Effector CD4-positive, alpha-beta T cell (primary cell): ENCODE results near the gene SYT8.
"Not testable (repeated sequence)": the region's sequence is repeated elsewhere in the genome, so short reads cannot be mapped to it uniquely, and the experiment has no call there.

Source experiments
- DNase-seq: peaks from one replicate; pipeline ENCODE4 v3.0.0-alpha.2; 2020

The SYT8 gene

GRCh38 chr11:1862588-1863351, 28.0 kb downstream of the SYT8 start:
- DNase-seq, result no peak

- DNase-seq, result no peak
These were observed 28.8 kb downstream of the SYT8 start for GRCh38 chr11:1863352-1864216.

- DNase-seq, result no peak
These were observed 29.4 kb downstream of the SYT8 start for GRCh38 chr11:1864231-1864630.

- no peak for DNase-seq
These were observed 30.3 kb downstream of the SYT8 start for GRCh38 chr11:1864831-1865665.

- no peak for DNase-seq
These were observed 31.4 kb downstream of the SYT8 start for GRCh38 chr11:1866226-1866625.

- DNase-seq, result no peak
These were observed 32.0 kb downstream of the SYT8 start for GRCh38 chr11:1866776-1867175.

- DNase-seq, result no peak
These were observed 32.6 kb downstream of the SYT8 start for GRCh38 chr11:1867381-1867780.

GRCh38 chr11:1868056-1868635, 33.4 kb downstream of the SYT8 start:
- no peak for DNase-seq

GRCh38 chr11:1868636-1869291, 34.0 kb downstream of the SYT8 start:
- no peak for DNase-seq

- no peak for DNase-seq
These were observed 34.9 kb downstream of the SYT8 start for GRCh38 chr11:1869427-1870325.

GRCh38 chr11:1870326-1870696, 35.5 kb downstream of the SYT8 start:
- DNase-seq, result no peak

- DNase-seq, result no peak
These were observed 36.1 kb downstream of the SYT8 start for GRCh38 chr11:1870721-1871466.

GRCh38 chr11:1871531-1871930, 36.7 kb downstream of the SYT8 start:
- DNase-seq, result no peak

- DNase-seq, result no peak
These were observed 37.6 kb downstream of the SYT8 start for GRCh38 chr11:1872267-1872985.

- DNase-seq, result no peak
These were observed 38.4 kb downstream of the SYT8 start for GRCh38 chr11:1873048-1873812.

- DNase-seq, result not testable (repeated sequence)
These were observed 39.0 kb downstream of the SYT8 start for GRCh38 chr11:1873813-1874150.

- not testable (repeated sequence) for DNase-seq
These were observed 39.8 kb downstream of the SYT8 start for GRCh38 chr11:1874441-1875092.

- DNase-seq, result no peak
These were observed 40.5 kb downstream of the SYT8 start for GRCh38 chr11:1875093-1875850.
